Panc1 (cell line): Measurements from ENCODE around the gene OSGIN1. TPM values are rescaled to one million over a fixed set of nuclear protein-coding genes. Genes with fewer than 3 reads are reported as not detected.
A peak's percentile ranks its signal among the peaks of the same experiment; 100 is the strongest.

ENCODE experiments used
- ATAC-seq: fragments of 200-7000 bp; cut with Tn5 transposase; 2 replicates; pipeline ENCODE4 v1.9.1; 2020; ENCODE audit warnings: mild to moderate bottlenecking, moderate library complexity
- BruUV-seq: library from RNA; stranded (reverse); fragments of 400-500 nt; replicated peaks from 2 replicates; lab custom pipeline; 2021; lab: Mats Ljungman, UMichigan
- CTCF ChIA-PET: fragments of 300-600 bp; sonication (Branson Sonifier 250); formaldehyde crosslinking; loops from one replicate; lab custom pipeline; 2022; ENCODE audit warnings: antibody characterized with exemption; lab: Charles Lee
- POLR2A ChIA-PET: fragments of 300-600 bp; sonication (Branson Sonifier 250); formaldehyde crosslinking; loops from one replicate; lab custom pipeline; 2022; ENCODE audit warnings: antibody characterized with exemption; lab: Charles Lee
- DNase-seq: peaks from one replicate; pipeline ENCODE4 v3.0.0-alpha.2; 2010; ENCODE audit warnings: low read depth, low spot score
- H3K27ac ChIP-seq: 2 replicates; pipeline ENCODE4 v1.5.1; 2011; ENCODE audit warnings: mild to moderate bottlenecking, low read length, inconsistent platforms
- H3K27me3 ChIP-seq: fragments of 200-500 bp; sonication (Bioruptor generic); 2 replicates; pipeline ENCODE4 v1.6.0; 2014; ENCODE audit warnings: low read length, inconsistent platforms; ENCODE audit not compliant: control insufficient read depth, insufficient read depth
- H3K36me3 ChIP-seq: fragments of 200-500 bp; sonication (Bioruptor generic); 2 replicates; pipeline ENCODE4 v1.5.1; 2014; ENCODE audit warnings: inconsistent platforms, mild to moderate bottlenecking, low read length, moderate library complexity; ENCODE audit not compliant: control insufficient read depth, insufficient read depth
- H3K4me1 ChIP-seq: 2 replicates; pipeline ENCODE4 v1.5.1; 2011; ENCODE audit warnings: inconsistent platforms, mild to moderate bottlenecking, low read length, moderate library complexity; ENCODE audit not compliant: control insufficient read depth, insufficient read depth
- H3K4me3 ChIP-seq, 2 experiments: 2 replicates each; pipeline ENCODE4 v1.5.1; 2011 to 2012; ENCODE audit warnings: low read depth in 2 of 2, low read length in 2 of 2, mild to moderate bottlenecking in 2 of 2, inconsistent platforms in 1 of 2, moderate library complexity in 1 of 2
- H3K9me3 ChIP-seq: fragments of 200-500 bp; sonication (Bioruptor generic); 2 replicates; pipeline ENCODE4 v1.5.1; 2014; ENCODE audit warnings: low read depth, mild to moderate bottlenecking, inconsistent platforms, low read length, moderate library complexity; ENCODE audit not compliant: control insufficient read depth, insufficient read depth
- CTCF ChIP-seq: fragments of 450-650 bp; IDR thresholded peaks from 2 replicates; pipeline ENCODE4 v1.5.1; 2017; ENCODE audit warnings: mild to moderate bottlenecking
- POLR2AphosphoS5 ChIP-seq: IDR thresholded peaks from 2 replicates; pipeline ENCODE4 v1.6.1; 2012; ENCODE audit warnings: mild to moderate bottlenecking, low read depth, low read length, moderate library complexity
- REST ChIP-seq, 2 experiments: IDR thresholded peaks; 2 replicates each; pipeline ENCODE4 v1.6.1; 2011 to 2012; ENCODE audit warnings: low read depth in 2 of 2, control low read depth in 1 of 2, low read length in 1 of 2, mild to moderate bottlenecking in 1 of 2, moderate library complexity in 1 of 2; ENCODE audit not compliant: insufficient read depth in 1 of 2
- SIN3A ChIP-seq: IDR thresholded peaks from 2 replicates; pipeline ENCODE4 v1.6.1; 2012; ENCODE audit warnings: low read depth, mild to moderate bottlenecking, low read length, moderate library complexity, borderline replicate concordance; ENCODE audit not compliant: insufficient read depth
- TCF7L2 ChIP-seq: IDR thresholded peaks from 2 replicates; pipeline ENCODE4 v1.6.1; 2011; ENCODE audit warnings: mild to moderate bottlenecking, low read depth, low read length, inconsistent platforms
- in situ Hi-C: cut with HindIII; loops from 2 replicates; pipeline ENCODE4 v1.10.0; 2016; ENCODE audit warnings: low sequenced_read_pairs, low pct_unique_long_range_greater_than_20kb
- intact Hi-C: fragments of 100-400 bp; cut with micrococcal nuclease; formaldehyde crosslinking; loops from one replicate; pipeline ENCODE4 v1.10.0; 2022; ENCODE audit not compliant: unreplicated experiment
- total RNA-seq: library from RNA; stranded (reverse); gene quantifications from one replicate; pipeline ENCODE4 v1.2.1, GENCODE V29; 2021; ENCODE audit not compliant: unreplicated experiment

OSGIN1 gene
- total RNA-seq, 1 experiment from 2014 or later: 4.9 TPM

GRCh38 chr16:84009282-84009681, 56.2 kb downstream of the OSGIN1 start:
- H3K4me3 ChIP-seq: no peak overlapping the region
- DNase-seq (no peak), ATAC-seq (no peak)
- no peak for TF ChIP-seq CTCF
- TF ChIP-seq REST (IDR thresholded peaks at IDR 0.05; ENCODE audit: insufficient read depth in 1 of 2, low read depth in 2 of 2, low read length in 1 of 2): no peak
- no peak for TF ChIP-seq SIN3A
- TF ChIP-seq POLR2AphosphoS5: no peak
- no peak for TF ChIP-seq TCF7L2
- H3K27ac ChIP-seq: no peak overlapping the region
- no peaks in the 10 kb centered on the region for H3K9me3 ChIP-seq
- H3K27me3 ChIP-seq: no peaks in the 10 kb centered on the region
- no TSS peak for BruUV-seq
- ChIA-PET POLR2A (no interaction called here), CTCF (no interaction called here)
- H3K4me1 ChIP-seq: no peaks in the 10 kb centered on the region
- intact Hi-C loops (no loop called here), in situ Hi-C loops (no loop called here)
- no peaks in the 10 kb centered on the region for H3K36me3 ChIP-seq

GRCh38 chr16:84013787-84014569, 60.9 kb downstream of the OSGIN1 start:
- TF ChIP-seq REST (IDR thresholded peaks at IDR 0.05; ENCODE audit: insufficient read depth in 1 of 2, low read depth in 2 of 2, low read length in 1 of 2) (no peak), CTCF (no peak), POLR2AphosphoS5 (no peak), TCF7L2 (no peak), SIN3A (no peak)
- ATAC-seq (peak; percentile 80), DNase-seq (peak; percentile 10)
- intact Hi-C loops: no loop called here
- no peaks in the 10 kb centered on the region for H3K4me1 ChIP-seq
- ChIA-PET POLR2A (interaction anchor here (0.6 to 0.7 kb wide), 2 partner anchors 14 to 31 kb away, joined by 3 to 6 read pairs; no protein-coding TSS in a partner anchor), CTCF (interaction anchor here (0.6 kb wide), 1 partner anchor 43 kb away, joined by 3 read pairs; no protein-coding TSS in a partner anchor)
- H3K4me3 ChIP-seq: no peak overlapping the region
- no peak overlapping the region for H3K27ac ChIP-seq
- no peaks in the 10 kb centered on the region for H3K9me3 ChIP-seq
- in situ Hi-C loops: no loop called here
- H3K36me3 ChIP-seq: no peaks in the 10 kb centered on the region
- no peaks in the 10 kb centered on the region for H3K27me3 ChIP-seq
- BruUV-seq: no TSS peak
